Psoas muscle (tissue), 8 donors: ENCODE measurements around the gene TLE3. TPM values are rescaled to one million over a fixed set of nuclear protein-coding genes. Genes with fewer than 3 reads are reported as not detected.

Source experiments
- ATAC-seq, 4 donors: fragments of 200-7000 bp; cut with Tn5 transposase; one replicate each; pipeline ENCODE4 v1.9.1; 2020; ENCODE audit warnings: moderate library complexity in 3 of 4, mild to moderate bottlenecking in 2 of 4
- DNase-seq, 2 donors: peaks; one replicate each; pipeline ENCODE4 v3.0.0-alpha.2; 2020
- H3K27ac ChIP-seq: fragments of 200-600 bp; one replicate; pipeline ENCODE4 v1.8.0; 2022
- H3K27me3 ChIP-seq, 3 donors: fragments of 200-600 bp in 1 of 3; one replicate each; pipeline versions ENCODE4 v1.6.1 to v1.8.0; 2013 to 2022; ENCODE audit warnings: low read length in 2 of 3, mild to moderate bottlenecking in 2 of 3, moderate library complexity in 1 of 3; ENCODE audit not compliant: insufficient read depth in 3 of 3
- H3K36me3 ChIP-seq, 2 donors: fragments of 200-600 bp in 1 of 2; one replicate each; pipeline versions ENCODE4 v1.6.1 to v1.8.0; 2013 to 2022; ENCODE audit warnings: low read depth in 1 of 2, mild to moderate bottlenecking in 1 of 2, moderate library complexity in 1 of 2; ENCODE audit not compliant: insufficient read depth in 1 of 2
- H3K4me1 ChIP-seq: fragments of 200-600 bp; one replicate; pipeline ENCODE4 v1.8.0; 2022
- H3K4me3 ChIP-seq: fragments of 200-600 bp; one replicate; pipeline ENCODE4 v1.8.0; 2022; ENCODE audit warnings: mild to moderate bottlenecking
- H3K9me3 ChIP-seq: fragments of 200-600 bp; one replicate; pipeline ENCODE4 v1.8.0; 2022
- WGBS, 3 donors: extraction: QIAGEN DNeasy Blood & Tissue Kit; methylation state at CpG; one replicate each; pipeline versions ENCODE4 v1.1.6 to v1.1.7; 2013; 5-methylcytosine and 5-hydroxymethylcytosine counted together
- intact Hi-C, 2 donors: fragments of 100-400 bp; cut with DNase I; formaldehyde crosslinking; loops; one replicate each; pipeline versions ENCODE4 v1.11.0 to v1.14.2; 2022
- polyA plus RNA-seq, 3 donors: library from polyadenylated mRNA; stranded (reverse); fragments of 200-250 nt; gene quantifications; one replicate each; pipeline ENCODE4 v1.2.3, GENCODE V29; 2013
- total RNA-seq, 4 donors: library from RNA; stranded (reverse); fragmentation: NEBNext Ultra II Directional in 2 of 4; extraction: Animal tissue kit (Norgen Biotek cat#: 25700) in 2 of 4; gene quantifications; one replicate each; pipeline versions ENCODE4 v1.2.1 to v1.2.4, GENCODE V29; 2021 to 2023
- TF ChIP-seq, protein P1 (sequence below): fragments of 200-600 bp; IDR thresholded peaks from one replicate; pipeline ENCODE4 v1.8.0; 2022; ENCODE audit warnings: antibody characterized with exemption
- donor health status: healthy with polysubstance abuse.
- donor health status: DM: no; HTN: no; CAD: no; lungs with moderate emphysema.
- donor health status: Bipolar disorder and iron deficiency.
- donor health status: healthy.
- donor health status: DM: yes; HTN: yes; CAD: no.
- donor health status: DM: no; HTN: no; CAD: no.
- donor health status: DM: no; HTN: no; CAD: no.
- donor health status: DM: yes; HTN: yes; CAD: no.

Gene TLE3
- total and polyA plus RNA-seq, 7 donors: 4.3 to 59.9 (median 10.8) TPM

DNA sequence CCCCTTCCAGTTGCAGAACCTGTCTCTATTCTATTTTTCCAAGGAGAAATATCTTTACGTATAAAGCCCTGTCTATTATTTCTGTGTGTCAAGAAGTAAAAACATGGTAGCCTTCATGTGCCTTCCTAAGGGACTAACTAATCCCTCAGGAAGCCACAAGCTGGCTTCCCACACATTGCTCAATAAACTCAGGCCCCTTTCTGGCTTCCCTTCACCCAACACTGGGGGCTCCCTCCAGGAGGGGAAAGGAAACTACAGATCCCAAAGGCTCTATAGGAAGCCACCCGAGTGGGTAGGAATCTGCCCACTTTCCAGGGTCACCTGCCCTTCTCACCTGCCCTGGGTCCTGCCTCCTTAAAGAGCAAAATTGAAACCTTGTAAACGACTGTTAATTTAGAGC is 4.6 kb downstream of the TLE3 start:
- 46 to 51% (median 50%) methylated on average over 3 of the region's 3 CpGs for whole genome bisulfite sequencing, 3 donors
- DNase-seq: no peak
- no peaks in the 10 kb centered on the region for H3K27me3 ChIP-seq
- H3K4me1 ChIP-seq: peaks cover 68% of the 10 kb centered on the region
- TF ChIP-seq, protein P1, sequence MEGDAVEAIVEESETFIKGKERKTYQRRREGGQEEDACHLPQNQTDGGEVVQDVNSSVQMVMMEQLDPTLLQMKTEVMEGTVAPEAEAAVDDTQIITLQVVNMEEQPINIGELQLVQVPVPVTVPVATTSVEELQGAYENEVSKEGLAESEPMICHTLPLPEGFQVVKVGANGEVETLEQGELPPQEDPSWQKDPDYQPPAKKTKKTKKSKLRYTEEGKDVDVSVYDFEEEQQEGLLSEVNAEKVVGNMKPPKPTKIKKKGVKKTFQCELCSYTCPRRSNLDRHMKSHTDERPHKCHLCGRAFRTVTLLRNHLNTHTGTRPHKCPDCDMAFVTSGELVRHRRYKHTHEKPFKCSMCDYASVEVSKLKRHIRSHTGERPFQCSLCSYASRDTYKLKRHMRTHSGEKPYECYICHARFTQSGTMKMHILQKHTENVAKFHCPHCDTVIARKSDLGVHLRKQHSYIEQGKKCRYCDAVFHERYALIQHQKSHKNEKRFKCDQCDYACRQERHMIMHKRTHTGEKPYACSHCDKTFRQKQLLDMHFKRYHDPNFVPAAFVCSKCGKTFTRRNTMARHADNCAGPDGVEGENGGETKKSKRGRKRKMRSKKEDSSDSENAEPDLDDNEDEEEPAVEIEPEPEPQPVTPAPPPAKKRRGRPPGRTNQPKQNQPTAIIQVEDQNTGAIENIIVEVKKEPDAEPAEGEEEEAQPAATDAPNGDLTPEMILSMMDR: no peak
- peak overlapping the region; percentile 95 for H3K4me3 ChIP-seq
- H3K27ac ChIP-seq: peak overlapping the region; percentile 2
- no peaks in the 10 kb centered on the region for H3K9me3 ChIP-seq
- peaks cover 0 to 27% of the 10 kb centered on the region in 2 donors for H3K36me3 ChIP-seq
- ATAC-seq: no peak
- intact Hi-C loops: loop anchor here in 1 of 2 donors (10.0 kb wide), 2 partner anchors 272 to 298 kb away; no protein-coding TSS in a partner anchor

DNA sequence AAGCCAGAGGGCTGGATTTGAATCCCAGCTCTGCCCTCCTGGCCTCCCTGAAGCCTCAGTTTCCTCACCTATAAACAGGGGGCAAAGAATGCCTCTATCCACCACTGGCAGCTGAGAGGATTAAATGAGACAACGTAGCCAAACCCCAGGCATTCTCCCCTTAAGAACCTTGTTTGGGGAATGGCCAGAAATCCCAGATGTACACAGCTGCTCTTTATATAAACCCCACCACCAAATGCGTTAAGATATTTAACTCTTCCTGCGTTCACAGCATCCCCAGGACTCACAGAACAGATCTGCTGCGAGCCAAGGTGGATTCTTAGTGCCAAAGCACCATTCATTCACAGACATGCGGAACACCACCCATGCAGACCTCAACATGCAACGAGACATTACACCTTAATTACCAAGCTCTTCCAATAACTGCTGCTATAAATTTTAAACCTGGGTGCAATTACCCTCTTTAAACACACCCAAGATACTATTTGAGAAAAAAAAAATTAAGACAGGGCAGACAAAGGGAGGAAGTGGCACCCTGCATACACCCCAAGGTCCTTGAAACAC is 5.2 kb downstream of the TLE3 start:
- peaks cover 0 to 27% of the 10 kb centered on the region in 2 donors for H3K36me3 ChIP-seq
- DNase-seq (no peak), ATAC-seq (no peak)
- peak overlapping the region; percentile 95 for H3K4me3 ChIP-seq
- H3K27me3 ChIP-seq: no peaks in the 10 kb centered on the region
- H3K9me3 ChIP-seq: no peaks in the 10 kb centered on the region
- TF ChIP-seq, protein P1: no peak
- H3K4me1 ChIP-seq: peaks cover 65% of the 10 kb centered on the region
- intact Hi-C loops: loop anchor here in 1 of 2 donors (10.0 kb wide), 2 partner anchors 272 to 298 kb away; no protein-coding TSS in a partner anchor
- H3K27ac ChIP-seq: no peak overlapping the region
- 71 to 79% (median 71%) methylated on average over 6 of the region's 6 CpGs for WGBS, 3 donors

DNA sequence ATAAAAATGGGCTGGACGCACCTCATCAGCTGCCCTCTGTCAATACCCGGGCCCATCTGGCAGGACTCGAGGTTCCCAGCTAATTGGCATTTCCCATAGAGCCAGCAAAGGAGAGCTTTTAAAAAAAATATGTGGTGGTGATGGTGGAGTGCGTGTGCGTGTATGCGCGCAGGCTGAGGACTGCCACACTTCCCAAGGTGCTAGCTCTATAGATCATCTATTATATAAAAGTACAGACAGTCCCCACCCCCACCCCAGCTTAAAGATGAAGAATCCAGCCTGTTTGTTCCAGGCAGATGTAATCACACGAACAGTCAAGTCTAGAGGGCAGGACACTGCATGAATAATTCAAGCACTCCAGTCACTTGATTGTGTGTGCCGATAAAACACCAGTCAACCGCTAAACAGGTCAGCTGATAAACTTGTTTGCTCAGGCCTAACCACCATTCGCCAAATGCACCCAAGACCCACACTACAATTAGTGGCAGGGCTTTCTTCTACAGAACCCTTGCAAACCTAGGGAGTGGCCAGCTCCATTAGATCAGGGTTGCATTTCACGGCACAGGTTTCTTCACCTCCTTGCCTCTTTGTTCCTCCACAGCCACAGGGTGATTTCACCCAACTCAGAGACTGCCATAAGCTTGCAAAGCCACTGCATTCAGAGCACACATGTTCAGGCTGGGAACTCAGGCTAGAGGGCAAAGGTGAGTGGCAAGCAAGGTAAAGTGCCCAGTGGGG is 5.8 kb downstream of the TLE3 start:
- H3K4me3 ChIP-seq: peak overlapping the region; percentile 95
- intact Hi-C loops: loop anchor here in 1 of 2 donors (10.0 kb wide), 2 partner anchors 273 to 297 kb away; no protein-coding TSS in a partner anchor

DNA sequence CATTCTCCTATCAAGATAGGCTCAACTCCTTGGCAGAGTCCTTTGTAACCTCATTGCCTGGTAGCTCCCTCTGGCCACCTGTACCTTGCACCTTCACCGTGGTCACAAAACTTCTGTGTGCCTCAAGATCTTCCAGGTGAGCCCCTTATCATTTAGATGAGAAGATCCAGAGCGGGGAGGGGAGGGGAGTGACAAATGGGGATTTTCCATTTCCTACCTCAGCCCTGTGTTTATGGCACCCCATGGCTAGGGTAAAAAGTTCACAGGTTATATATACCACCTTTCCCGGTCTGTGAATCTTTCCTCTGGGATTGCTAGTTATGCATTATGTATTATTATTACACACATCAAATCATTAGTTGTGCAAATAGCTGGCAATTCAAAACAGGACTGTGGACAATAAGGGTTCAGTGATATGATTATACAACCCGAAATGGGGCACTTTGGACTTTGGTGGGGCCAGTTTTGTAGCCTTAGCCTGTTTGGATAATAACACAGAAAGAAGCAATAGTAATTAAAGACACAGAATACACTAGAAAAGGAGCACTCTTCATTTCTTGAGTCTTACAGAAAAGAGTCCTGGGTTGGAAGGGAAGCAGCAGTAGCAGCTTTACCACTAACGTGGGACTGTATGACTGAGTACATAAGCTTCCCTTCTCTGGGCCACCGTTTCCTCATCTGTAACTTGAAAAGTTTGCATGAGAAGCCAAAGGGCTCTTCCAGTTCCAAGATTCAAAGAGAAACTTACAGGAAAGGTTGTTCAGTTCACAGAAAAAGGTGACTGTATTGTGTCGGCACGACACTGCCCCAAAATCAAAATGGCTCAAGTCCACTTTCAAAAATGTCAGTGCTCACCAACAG is 7.1 kb downstream of the TLE3 start:
- Histone ChIP-seq H3K4me3 (no peak overlapping the region), H3K27ac (peak overlapping the region; percentile 23), H3K9me3 (no peaks in the 10 kb centered on the region), H3K27me3 (no peaks in the 10 kb centered on the region), H3K4me1 (peaks cover 64% of the 10 kb centered on the region), H3K36me3 (peaks cover 0 to 27% of the 10 kb centered on the region in 2 donors)
- intact Hi-C loops: loop anchor here in 1 of 2 donors (10.0 kb wide), 2 partner anchors 274 to 296 kb away; no protein-coding TSS in a partner anchor
- TF ChIP-seq, protein P1: no peak
- DNase-seq: no peak
- no peak for ATAC-seq
- WGBS, 3 donors: 91 to 96% (median 92%) methylated on average over 8 of the region's 8 CpGs

More for the DNA sequence above, 5.8 kb downstream of the TLE3 start:
- whole genome bisulfite sequencing, 3 donors: 79 to 87% (median 80%) methylated on average over 12 of the region's 12 CpGs
- no peak for ATAC-seq
- H3K36me3 ChIP-seq: peaks cover 0 to 27% of the 10 kb centered on the region in 2 donors
- peaks cover 65% of the 10 kb centered on the region for H3K4me1 ChIP-seq
- H3K27me3 ChIP-seq: no peaks in the 10 kb centered on the region
- DNase-seq: no peak
- no peak overlapping the region for H3K27ac ChIP-seq
- H3K9me3 ChIP-seq: no peaks in the 10 kb centered on the region
- TF ChIP-seq, protein P1: no peak
